GM21786 (cell line): ENCODE data around the gene DNAH3.
"Not testable (repeated sequence)": the region's sequence is repeated elsewhere in the genome, so short reads cannot be mapped to it uniquely, and the experiment has no call there.

ENCODE experiments used
- ATAC-seq: cut with Tn5 transposase; IDR thresholded peaks from one replicate; pipeline ENCODE4 v1.9.1; 2021; ENCODE audit not compliant: unreplicated experiment

The DNAH3 gene

DNA sequence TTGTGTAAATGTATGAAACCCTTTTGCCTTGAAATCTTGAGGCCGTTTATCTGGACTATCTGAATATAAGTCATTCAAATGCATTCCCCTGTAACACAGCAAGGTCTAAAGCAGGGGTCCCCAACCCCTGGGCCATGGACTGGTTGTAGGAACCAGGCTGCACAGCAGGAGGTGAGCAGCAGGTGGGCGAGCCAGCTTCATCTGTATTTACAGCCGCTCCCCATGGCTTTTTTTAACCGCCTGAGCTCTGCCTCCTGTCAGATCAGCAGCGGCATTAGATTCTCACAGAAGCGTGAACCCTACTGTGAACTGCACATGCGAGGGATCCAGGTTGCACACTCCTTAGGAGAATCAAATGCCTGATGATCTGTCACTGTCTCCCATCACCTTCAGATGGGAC is 24.1 kb downstream of the DNAH3 start:
- no peak for ATAC-seq

GRCh38 chr16:21125191-21125590 is 25.5 kb downstream of the DNAH3 start:
- ATAC-seq: no peak

GRCh38 chr16:21120976-21121520 is 29.6 kb downstream of the DNAH3 start:
- no peak for ATAC-seq

- ATAC-seq: no peak
Measured at GRCh38 chr16:21117567-21117966, 33.1 kb downstream of the DNAH3 start.

DNA sequence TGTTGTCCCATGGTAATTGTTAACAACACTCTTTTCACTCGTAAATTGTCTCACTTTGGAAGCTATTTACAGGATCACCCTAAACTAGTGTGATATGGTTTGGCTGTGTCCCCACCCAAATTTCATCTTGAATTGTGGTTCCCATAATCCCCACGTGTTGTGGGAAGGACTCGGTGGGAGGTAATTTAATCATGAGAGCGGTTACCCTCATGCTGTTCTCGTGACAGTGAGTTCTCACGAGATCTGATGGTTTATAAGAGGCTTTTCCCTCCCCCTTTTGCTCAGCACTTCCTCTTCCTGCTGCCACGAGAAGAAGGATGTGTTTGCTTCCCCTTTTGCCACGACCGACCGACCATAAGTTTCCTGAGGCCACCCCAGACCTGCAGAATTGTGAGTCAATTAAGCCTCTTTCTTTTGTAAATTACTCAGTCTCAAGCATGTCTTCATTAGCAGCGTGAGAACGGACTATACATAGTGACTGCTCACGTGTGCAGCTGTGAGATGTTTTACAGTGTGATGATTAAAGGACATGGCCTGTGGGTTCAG is 34.4 kb downstream of the DNAH3 start:
- ATAC-seq: no peak

GRCh38 chr16:21115551-21115950 is 35.1 kb downstream of the DNAH3 start:
- ATAC-seq: not testable (repeated sequence)

DNA sequence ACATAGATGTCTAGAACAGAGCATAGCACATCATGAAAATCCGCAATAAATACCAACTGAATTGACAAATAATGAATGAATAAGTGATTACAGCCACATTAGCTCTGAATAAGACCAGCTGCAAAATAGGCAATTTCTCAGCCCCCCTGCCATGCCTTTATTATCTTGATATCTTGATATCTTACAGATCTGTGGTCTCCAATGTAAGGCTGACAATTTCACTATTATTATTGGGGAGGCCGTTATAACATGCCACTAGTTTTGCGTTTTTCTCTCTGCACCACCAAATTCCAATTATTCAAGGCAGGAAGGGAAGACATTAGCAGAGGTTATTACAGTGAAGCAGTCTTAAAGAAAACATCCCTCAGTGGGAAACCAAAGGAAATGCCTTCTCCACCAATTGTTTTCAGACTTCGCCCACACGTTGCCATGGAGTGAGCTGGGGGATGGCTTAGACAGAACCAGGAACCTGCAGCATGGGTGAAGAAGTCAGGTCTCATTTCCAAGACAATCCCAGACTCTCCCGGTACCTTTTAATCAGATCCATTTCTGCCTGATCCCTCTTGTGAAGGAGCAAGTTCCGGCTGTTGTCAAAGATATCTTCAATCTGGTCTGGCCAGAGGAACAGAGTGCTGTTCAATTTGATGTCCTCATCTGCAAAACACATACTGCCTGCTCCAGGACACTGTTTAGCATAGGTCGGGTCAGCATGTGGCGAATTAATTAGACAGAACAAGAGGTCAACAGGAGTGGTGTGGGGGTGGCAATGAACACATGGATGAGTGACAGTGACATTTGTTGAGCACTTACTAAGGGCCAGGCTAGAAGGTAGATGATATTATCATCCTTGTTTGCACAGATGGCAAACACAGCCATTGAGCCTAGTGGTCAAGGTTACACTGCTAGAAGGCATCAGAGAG is 46.4 kb downstream of the DNAH3 start:
- ATAC-seq: no peak

DNA sequence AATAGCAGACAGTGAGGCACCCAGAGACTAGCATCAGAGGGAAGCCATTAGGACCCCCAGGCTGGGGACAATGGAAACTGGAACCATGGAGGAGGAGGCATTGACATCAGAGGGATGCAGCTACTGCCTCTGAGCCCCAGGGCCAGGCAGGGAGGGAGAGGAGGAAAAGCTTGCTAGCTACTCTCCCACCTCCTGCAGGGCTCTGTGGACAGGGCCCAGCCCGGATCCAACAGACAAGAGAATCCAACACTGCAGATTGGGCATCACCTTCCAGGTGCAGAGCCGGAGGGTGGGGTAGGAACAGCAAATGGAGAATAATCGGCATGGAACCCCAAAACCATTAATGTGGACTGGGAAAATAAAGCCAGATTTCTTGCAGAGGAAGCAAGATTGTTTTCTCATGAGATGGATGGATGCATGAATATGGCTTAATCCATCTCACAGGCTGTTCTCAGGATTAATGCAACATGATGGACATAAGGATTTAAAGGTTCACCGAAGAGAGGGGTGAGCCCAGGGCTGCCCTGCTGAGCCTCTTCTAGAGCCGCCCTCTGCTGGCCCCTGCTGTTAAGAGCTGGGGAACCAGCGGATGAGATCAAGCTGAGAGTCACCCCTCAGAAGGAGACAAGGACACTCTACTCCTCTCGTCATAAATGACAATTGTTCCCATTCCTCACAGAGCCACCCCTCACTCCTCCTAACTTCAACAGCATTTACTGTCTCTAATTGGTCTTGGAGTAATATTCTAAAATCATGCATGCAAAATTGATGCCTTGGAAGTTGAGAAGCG is 48.8 kb downstream of the DNAH3 start:
- no peak for ATAC-seq

GRCh38 chr16:21100447-21100846 is 50.2 kb downstream of the DNAH3 start:
- ATAC-seq: no peak

DNA sequence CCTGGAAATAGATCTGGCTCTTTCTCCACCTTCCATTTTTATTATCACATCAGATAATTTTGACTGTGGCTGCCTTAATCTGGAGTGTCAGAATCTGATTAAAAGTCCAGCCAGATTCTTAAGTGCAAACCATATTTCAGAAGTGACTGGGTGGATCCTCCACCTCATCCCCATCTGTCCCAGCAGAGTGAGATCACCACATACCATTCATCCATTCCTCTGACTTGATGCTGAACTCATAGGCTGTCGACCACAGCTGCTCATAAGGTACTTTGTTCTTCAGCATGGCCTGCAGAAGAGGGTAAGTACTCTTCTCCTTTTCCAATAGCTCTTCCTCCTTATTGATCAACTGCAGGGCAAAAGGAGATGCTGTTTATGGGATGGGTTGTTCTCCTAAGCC is 53.5 kb downstream of the DNAH3 start:
- ATAC-seq: no peak

DNA sequence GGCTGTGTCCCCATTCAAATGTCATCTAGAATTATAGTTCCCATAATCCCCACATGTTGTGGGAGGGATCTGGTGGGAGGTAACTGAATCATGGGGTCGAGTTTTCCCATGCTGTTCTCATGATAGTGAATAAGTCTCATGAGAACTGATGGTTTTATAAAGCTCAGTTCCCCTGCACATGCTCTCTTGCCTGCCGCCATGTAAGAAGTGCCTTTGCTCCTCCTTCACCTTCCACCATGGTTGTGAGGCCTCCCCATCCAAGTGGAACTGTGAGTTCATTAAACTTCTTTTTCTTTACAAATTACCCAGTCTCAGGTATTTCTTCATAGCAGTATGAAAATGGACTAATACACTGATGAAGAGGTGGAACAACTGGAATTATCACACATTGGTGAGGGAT is 55.9 kb downstream of the DNAH3 start:
- ATAC-seq: not testable (repeated sequence)

DNA sequence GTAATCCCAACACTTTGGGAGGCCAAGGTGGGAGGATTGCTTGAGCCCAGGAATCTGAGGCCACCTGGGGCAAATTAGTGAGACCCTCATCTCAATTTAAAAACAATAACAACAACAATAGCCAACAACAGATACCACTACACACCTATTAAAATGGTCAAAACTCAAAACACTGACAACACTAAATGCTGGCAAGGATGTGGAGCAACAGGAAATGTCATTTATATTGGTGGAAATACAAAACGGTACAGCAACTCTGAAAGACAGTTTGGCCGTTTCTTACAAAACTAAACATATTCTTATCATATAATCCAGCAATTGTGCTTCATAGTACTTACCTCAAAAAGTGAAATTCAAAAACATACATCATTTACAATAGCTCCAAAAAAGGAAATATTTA is 57.7 kb downstream of the DNAH3 start:
- no peak for ATAC-seq

DNA sequence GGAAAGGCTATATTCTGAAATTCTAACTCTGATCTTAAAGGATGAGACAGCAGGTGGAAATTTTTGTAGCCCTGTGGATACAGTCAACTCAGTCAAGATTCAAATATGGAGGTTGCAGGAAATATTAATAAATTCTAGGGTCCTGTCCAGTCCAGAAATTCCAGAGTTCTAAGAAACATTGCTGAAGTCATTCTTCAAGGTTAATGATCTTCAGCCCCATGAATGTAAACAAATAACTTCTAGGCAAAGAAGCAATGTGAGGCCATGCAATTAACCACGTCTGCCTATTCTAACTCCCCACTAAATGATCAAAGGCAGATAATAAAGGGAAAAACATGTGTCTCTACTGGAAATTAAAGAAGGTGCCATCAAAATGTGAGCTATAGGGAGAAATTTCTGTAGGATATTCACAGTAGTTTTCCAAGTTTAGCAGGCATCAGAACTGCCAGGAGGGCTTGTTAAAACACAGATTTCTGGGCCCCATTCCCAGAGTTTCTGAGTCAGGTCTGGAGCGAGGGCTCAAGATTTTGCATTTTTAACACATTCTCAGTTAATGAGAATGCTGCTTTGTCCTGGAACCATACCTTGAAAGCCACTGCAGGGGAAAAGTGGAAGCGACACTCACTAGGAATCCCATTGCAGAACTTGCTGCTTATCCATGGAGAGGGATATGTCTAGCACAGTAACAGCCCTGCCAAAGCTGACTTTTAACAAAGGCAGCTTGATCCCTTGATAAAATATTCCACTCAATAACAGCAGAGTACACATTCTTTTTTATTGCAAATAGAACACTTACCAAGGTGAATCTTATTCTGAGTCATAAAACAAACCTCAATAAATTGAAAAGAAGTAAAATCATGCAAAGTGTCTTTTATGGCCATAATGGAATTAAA is 61.8 kb downstream of the DNAH3 start:
- no peak for ATAC-seq

- ATAC-seq: no peak
Measured at GRCh38 chr16:21088143-21088542, 62.5 kb downstream of the DNAH3 start.

DNA sequence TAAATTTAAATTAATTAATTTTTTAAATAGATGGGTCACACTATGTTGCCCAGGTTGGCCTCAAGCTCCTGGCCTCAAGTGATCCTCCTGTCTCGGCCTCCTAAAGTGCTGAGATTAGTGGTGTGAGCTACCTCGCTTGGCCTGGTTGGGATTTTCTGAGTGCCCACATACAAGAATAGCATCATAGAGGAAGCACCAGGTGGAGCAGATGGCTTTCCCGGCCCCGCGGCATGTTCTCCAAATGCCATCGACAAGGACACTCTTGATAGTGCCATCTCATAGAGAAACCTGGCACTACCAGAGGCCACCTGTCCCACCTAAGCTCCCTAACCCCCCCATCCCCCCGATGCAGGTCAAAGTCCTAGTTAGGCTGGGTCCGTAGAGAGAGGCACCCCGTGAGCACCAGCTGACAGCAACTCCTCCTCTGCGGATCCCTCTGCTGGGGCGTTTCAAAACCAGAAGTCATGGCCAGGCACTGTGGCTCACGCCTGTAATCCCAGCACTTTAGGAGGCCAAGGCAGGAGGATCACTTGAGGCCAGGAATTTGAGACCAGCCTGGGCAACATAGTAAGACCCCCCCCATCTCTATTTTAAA is 65.9 kb downstream of the DNAH3 start:
- no peak for ATAC-seq

GRCh38 chr16:21083729-21084268 is 66.8 kb downstream of the DNAH3 start:
- ATAC-seq: no peak

GRCh38 chr16:21081329-21081728 is 69.3 kb downstream of the DNAH3 start:
- no peak for ATAC-seq

DNA sequence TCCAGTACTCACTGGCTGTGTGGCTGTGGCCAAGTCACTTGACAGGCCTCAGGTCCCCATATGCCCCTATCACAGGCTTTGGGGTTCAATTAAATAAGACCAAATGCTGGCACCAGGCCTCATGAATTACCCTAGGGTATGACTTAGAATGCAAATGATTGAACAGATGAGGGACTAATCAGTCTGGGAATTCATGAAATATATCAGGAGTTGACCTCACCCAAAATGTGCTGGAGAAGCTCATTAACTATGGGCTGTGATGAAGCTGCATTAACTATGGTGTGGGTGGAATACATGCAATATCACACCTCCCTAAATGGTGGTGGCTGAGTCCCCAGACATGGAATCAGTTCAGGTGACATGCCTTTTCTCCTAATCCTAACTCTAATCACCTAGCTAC is 72.1 kb downstream of the DNAH3 start:
- no peak for ATAC-seq

DNA sequence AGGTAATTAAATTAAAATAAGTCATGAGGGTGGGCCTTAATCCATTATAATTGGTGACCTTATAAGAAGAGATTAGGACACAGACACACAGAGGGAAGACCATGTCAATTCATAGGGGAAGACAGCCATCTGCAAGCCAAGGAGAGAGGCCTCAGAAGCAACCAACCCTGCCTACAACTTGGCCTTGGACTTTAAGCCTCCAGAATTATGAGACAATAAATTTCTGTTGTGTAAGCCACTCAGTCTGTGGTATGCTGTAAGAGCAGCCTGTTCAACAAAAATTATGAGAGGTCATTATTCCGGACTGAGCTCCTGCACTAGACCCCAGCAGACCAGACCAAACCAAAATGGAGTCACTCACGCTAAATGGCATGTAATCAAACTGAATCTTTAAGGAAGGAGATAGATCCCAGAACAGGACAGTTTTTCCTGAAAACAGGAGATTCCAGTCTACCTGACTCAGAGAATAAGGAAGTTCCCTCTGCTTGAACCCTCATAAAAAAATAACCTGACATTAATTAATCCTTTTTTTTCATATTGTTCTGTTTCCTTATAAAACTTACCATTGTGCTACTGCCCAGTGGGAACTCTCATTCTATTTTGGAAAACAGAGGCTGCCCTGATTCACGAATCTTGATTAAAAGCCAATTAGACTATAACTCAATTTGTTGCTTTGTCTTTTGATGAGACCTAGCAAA is 74.3 kb downstream of the DNAH3 start:
- ATAC-seq: no peak
